HG03103 (cell line): ENCODE results near the gene GATC.
A peak's percentile ranks its signal among the peaks of the same experiment; 100 is the strongest.

ENCODE experiments used
- ATAC-seq: cut with Tn5 transposase; IDR thresholded peaks from one replicate; pipeline ENCODE4 v1.9.1; 2021; ENCODE audit warnings: low read depth; ENCODE audit not compliant: unreplicated experiment

GATC gene

GRCh38 chr12:120445911-120446843 lies at the start of gene GATC, which contains the start of gene TRIAP1:
TSS of gene GATC (plus strand) at chr12:120446444. CDS start at chr12:120446481, 37 bp downstream.
TSS of gene TRIAP1 (minus strand) at chr12:120446384. CDS start at chr12:120446372, 12 bp downstream.
- ATAC-seq: peak; percentile 74

DNA sequence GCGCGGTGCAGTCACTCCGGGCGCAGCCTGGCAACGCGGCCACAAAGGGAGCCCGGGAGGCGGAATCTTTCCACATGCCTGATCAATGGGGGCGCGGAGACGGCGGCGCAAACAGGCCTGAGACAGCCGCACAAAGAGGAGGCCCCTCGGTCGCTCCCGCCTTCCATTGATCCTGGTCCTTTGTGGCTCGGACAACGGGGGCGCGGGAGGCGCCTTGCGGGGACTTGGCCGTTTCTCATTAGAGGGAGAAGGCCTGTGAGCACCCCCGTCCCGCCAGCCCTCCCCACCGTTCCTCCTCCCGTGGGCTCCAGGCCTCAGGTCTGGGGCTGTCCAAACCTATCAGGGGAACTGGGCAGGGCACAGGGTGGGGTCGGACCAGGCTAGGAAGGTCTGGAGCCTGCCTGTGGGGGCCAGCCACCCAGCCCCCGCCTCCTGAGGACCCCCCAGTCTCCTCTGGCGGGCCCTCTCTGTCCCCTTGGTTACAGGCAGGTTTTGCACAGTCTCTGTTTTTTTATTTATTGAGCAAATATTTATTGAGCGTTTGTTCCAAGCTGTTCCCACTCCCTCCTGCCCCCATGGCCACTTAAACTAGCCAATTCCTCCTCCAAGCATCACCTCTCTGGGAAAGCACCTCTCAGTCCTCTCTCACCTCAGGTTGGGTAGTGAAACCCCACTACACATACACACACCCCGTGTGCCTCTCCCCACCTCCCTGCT lies 48.3 kb upstream of the GATC start:
- ATAC-seq: no peak

- no peak for ATAC-seq
These were observed 46.7 kb upstream of the GATC start for GRCh38 chr12:120399531-120399930.

- no peak for ATAC-seq
These were observed 44.0 kb upstream of the GATC start for GRCh38 chr12:120402217-120402616.

DNA sequence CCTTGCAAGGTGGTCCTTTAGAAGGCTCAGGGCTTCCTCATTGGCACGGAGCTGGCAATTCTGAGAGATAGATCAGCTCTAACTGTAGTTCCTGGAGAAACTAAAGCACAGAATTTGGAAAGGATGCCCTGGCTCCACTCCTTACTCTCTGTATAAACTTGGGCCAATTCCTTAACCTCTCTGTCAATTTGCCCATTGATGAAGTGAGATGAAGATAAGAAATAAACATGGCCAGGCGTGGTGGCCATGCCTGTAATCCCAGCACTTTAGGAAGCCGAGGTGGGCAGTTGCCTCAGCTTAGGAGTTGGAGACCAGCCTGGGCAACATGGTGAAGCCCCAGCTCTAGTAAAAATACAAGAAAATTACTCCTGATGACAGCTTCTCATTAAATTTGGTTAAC lies 42.4 kb upstream of the GATC start:
- ATAC-seq: no peak

DNA sequence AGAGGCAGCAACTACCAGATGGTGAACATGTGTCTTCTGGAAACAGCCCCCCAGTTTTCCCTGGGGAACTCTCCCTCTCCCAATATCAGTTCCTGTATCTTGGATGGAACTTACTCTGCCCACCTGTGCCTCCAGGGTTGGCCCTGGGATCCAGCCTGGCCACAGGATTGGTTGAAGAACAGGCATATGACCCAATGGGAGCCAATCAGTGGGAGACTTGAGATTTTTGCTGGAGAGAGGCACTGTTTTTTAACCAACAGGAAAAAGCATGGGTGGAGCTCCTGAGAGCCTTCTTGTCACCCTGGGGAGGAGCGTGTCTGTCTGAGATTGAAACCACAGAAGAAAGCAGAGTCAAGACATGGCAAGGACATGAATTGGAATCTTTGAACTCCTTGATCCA lies 42.0 kb upstream of the GATC start:
- ATAC-seq: no peak

GRCh38 chr12:120406069-120406468 lies 40.2 kb upstream of the GATC start:
- no peak for ATAC-seq

GRCh38 chr12:120406553-120406952 lies 39.7 kb upstream of the GATC start:
- no peak for ATAC-seq

DNA sequence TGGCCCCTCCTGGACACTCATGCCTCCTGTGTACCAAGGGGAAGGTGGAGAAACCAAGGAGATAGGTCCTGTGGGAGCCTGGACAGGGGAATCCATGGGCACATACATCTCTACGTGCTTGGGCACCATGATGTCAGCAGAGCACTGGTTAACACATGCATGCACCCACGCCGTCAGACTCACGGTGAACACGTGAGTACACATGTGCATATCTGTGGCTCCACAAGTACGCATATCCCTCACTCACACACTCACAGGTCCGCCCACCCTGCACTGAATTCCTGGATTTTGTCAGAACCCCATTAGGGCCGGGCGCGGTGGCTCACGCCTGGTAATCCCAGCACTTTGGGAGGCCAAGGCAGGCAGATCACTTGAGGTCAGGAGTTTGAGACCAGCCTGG lies 37.5 kb upstream of the GATC start:
- ATAC-seq: no peak

GRCh38 chr12:120412421-120412820 lies 33.8 kb upstream of the GATC start:
- ATAC-seq: no peak

- ATAC-seq: no peak
These were observed 32.1 kb upstream of the GATC start for GRCh38 chr12:120413901-120414695.

- no peak for ATAC-seq
These were observed 29.6 kb upstream of the GATC start for GRCh38 chr12:120416490-120417216.

DNA sequence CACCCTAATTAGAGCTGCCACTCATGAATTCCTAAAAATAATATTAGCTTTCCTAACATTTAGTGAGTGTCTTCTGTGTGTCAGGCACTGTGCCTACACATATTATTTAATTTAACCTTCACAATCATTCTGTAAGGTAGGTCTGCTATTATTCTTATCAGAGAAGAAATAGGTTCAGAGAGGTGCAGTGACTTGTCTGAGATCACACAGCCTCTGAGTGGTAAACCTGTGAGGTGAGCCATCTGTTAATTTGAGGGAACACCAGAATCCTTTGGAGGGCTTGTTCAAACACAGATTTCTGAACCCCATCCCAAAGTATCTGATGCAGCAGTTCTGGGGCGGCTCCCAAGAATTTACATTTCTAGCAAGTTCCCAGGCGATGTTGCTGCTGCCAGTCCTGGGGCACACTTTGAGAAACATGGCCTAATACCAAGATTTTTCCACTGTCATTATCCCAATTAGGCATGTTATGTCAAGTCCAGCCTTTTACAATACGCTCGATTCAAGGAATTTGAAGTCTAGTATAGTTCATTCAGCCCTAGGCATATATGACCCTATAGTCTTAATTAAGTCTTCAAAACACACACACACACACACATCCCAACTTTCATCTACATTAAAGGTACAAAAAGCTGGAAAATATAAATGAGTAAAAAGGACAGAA lies 28.2 kb upstream of the GATC start:
- ATAC-seq: no peak

GRCh38 chr12:120421701-120422100 lies 24.5 kb upstream of the GATC start:
- ATAC-seq: no peak

- ATAC-seq: no peak
These were observed 23.3 kb upstream of the GATC start for GRCh38 chr12:120422892-120423456.

DNA sequence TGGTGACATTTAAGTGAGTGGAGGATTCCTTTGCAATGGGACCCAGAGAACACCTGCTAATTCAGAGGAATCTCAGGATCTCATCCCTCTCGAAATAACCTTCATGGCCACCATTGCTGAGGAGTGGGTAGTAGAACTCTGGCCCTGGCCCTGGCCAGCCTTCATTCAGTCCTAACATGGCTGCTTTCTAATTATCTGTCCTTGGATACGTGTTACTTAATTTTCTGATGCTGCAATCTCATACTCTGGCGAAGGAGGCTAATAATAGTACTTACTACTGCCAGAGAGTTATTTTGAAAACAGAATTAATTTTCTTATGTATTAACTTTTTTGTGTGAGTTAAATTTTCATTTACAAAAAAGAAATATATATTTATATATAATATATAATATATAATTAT lies 20.4 kb upstream of the GATC start:
- no peak for ATAC-seq

DNA sequence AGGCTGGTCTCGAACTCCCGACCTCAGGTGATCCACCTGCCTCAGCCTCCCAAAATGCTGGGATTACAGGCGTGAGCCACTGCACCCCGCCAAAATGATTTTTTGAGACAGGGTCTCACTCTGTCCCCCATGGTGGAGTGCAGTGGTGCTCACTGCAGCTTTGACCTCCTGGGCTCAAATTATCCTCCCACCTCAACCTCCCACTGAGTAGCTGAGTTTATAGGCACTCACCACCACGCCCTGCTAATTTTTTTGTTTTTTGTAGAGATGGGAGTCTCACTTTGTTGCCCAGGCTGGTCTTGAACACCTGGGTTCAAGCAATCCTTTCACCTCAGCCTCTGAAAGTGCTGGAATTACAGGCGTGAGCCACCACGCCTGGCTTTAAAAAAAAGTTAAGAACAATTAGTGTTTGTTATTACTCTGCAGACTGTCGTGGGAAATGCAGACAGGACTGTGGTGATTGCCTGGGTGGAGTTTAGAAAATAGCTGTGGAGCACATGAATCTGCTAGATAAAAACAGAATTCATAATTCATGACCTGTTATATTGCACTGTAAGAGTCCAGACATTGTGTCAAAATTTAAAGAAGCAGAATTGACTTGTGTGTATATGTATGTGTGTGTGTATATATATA lies 17.5 kb upstream of the GATC start:
- no peak for ATAC-seq

GRCh38 chr12:120429368-120429767 lies 16.9 kb upstream of the GATC start:
- no peak for ATAC-seq
